Parathyroid adenoma (tissue), 2 donors: Measurements from ENCODE around the gene CEP112.

ENCODE experiments used
- H2AFZ ChIP-seq: fragments of 300-600 bp; sonication (generic); one replicate; pipeline ENCODE4 v1.7.0; 2017; ENCODE audit warnings: antibody characterized with exemption, mild to moderate bottlenecking
- H3K27ac ChIP-seq: fragments of 300-600 bp; sonication (generic); one replicate; pipeline ENCODE4 v1.7.0; 2017
- H3K27me3 ChIP-seq: fragments of 300-600 bp; sonication (generic); one replicate; pipeline ENCODE4 v1.7.0; 2017; ENCODE audit warnings: low read length; ENCODE audit not compliant: control insufficient read depth, insufficient read depth
- H3K36me3 ChIP-seq: fragments of 300-600 bp; sonication (generic); one replicate; pipeline ENCODE4 v1.7.0; 2017; ENCODE audit warnings: low read length; ENCODE audit not compliant: control insufficient read depth, insufficient read depth
- H3K4me1 ChIP-seq: fragments of 300-600 bp; sonication (generic); one replicate; pipeline ENCODE4 v1.7.0; 2017; ENCODE audit warnings: control low read depth
- H3K4me2 ChIP-seq: fragments of 300-600 bp; sonication (generic); one replicate; pipeline ENCODE4 v1.7.0; 2017; ENCODE audit warnings: low read length
- H3K4me3 ChIP-seq: fragments of 300-600 bp; sonication (generic); one replicate; pipeline ENCODE4 v1.7.0; 2017; ENCODE audit warnings: low read depth, low read length
- H3K79me2 ChIP-seq: fragments of 300-600 bp; sonication (generic); one replicate; pipeline ENCODE4 v1.7.0; 2017; ENCODE audit warnings: control low read depth
- H3K9ac ChIP-seq: fragments of 300-600 bp; sonication (generic); one replicate; pipeline ENCODE4 v1.7.0; 2017; ENCODE audit warnings: mild to moderate bottlenecking
- H3K9me3 ChIP-seq: fragments of 300-600 bp; sonication (generic); one replicate; pipeline ENCODE4 v1.7.0; 2017; ENCODE audit warnings: low read length; ENCODE audit not compliant: control insufficient read depth
- CTCF ChIP-seq: fragments of 300-600 bp; sonication (generic); IDR thresholded peaks from one replicate; pipeline ENCODE4 v1.7.0; 2017; ENCODE audit warnings: antibody characterized with exemption, mild to moderate bottlenecking
- donor health status: primary hyperparathyroidism.

CEP112 gene

GRCh38 chr17:65967372-65967771 is 224.6 kb downstream of the CEP112 start:
- Histone ChIP-seq H3K9me3 (no peaks in the 10 kb centered on the region), H3K27me3 (no peaks in the 10 kb centered on the region), H3K36me3 (no peaks in the 10 kb centered on the region), H3K79me2 (no peaks in the 10 kb centered on the region), H3K9ac (no peak overlapping the region), H3K27ac (no peak overlapping the region), H3K4me3 (no peak overlapping the region), H2AFZ (no peak overlapping the region), H3K4me1 (no peaks in the 10 kb centered on the region), H3K4me2 (no peak overlapping the region)
- no peak for TF ChIP-seq CTCF

- Histone ChIP-seq H3K9ac (no peak overlapping the region), H3K9me3 (no peaks in the 10 kb centered on the region), H3K27ac (no peak overlapping the region), H3K4me3 (no peak overlapping the region), H3K4me1 (no peaks in the 10 kb centered on the region), H3K4me2 (no peak overlapping the region), H3K36me3 (no peaks in the 10 kb centered on the region), H2AFZ (no peak overlapping the region), H3K79me2 (no peaks in the 10 kb centered on the region), H3K27me3 (no peaks in the 10 kb centered on the region)
- TF ChIP-seq CTCF: no peak
These were observed 225.7 kb downstream of the CEP112 start for GRCh38 chr17:65966072-65966695.

GRCh38 chr17:65963179-65963578 is 228.8 kb downstream of the CEP112 start:
- Histone ChIP-seq H3K4me3 (no peak overlapping the region), H3K79me2 (no peaks in the 10 kb centered on the region), H3K4me2 (no peak overlapping the region), H3K4me1 (no peaks in the 10 kb centered on the region), H3K27me3 (no peaks in the 10 kb centered on the region), H2AFZ (no peak overlapping the region), H3K9ac (no peak overlapping the region), H3K27ac (no peak overlapping the region), H3K36me3 (no peaks in the 10 kb centered on the region), H3K9me3 (no peaks in the 10 kb centered on the region)
- TF ChIP-seq CTCF: no peak

GRCh38 chr17:65959630-65960029 is 232.3 kb downstream of the CEP112 start:
- Histone ChIP-seq H3K79me2 (no peaks in the 10 kb centered on the region), H3K9ac (no peak overlapping the region), H3K27ac (no peak overlapping the region), H3K27me3 (no peaks in the 10 kb centered on the region), H3K36me3 (peaks cover 2% of the 10 kb centered on the region), H3K4me2 (no peak overlapping the region), H2AFZ (no peak overlapping the region), H3K9me3 (no peaks in the 10 kb centered on the region), H3K4me3 (no peak overlapping the region), H3K4me1 (no peaks in the 10 kb centered on the region)
- no peak for TF ChIP-seq CTCF

GRCh38 chr17:65956814-65957213 is 235.1 kb downstream of the CEP112 start:
- H3K9me3 ChIP-seq: no peaks in the 10 kb centered on the region
- no peak overlapping the region for H3K27ac ChIP-seq
- H3K4me1 ChIP-seq: no peaks in the 10 kb centered on the region
- H2AFZ ChIP-seq: no peak overlapping the region
- no peak overlapping the region for H3K9ac ChIP-seq
- no peak overlapping the region for H3K4me3 ChIP-seq
- H3K79me2 ChIP-seq: no peaks in the 10 kb centered on the region
- TF ChIP-seq CTCF: no peak
- no peak overlapping the region for H3K4me2 ChIP-seq
- H3K27me3 ChIP-seq: no peaks in the 10 kb centered on the region
- peaks cover 2% of the 10 kb centered on the region for H3K36me3 ChIP-seq
